ENCODE results near the gene SMTN.

GRCh38 chr22:31099841-31100761, 19.0 kb downstream of the SMTN start:
- no peak for TF ChIP-seq POLR2A (IDR thresholded peaks at IDR 0.05)
- no peak for TF ChIP-seq CTCF (IDR thresholded peaks at IDR 0.05)

Measured in upper lobe of left lung (tissue), 4 donors.